Left lung (tissue), 10 donors: ENCODE results near the gene GSK3A. TPM values are rescaled to one million over a fixed set of nuclear protein-coding genes. Genes with fewer than 3 reads are reported as not detected.
A peak's percentile ranks its signal among the peaks of the same experiment; 100 is the strongest.

Experiments used
- ATAC-seq: fragments of 200-7000 bp; cut with Tn5 transposase; one replicate; pipeline ENCODE4 v1.9.1; 2020; ENCODE audit warnings: moderate library complexity
- DNase-seq, 4 donors: peaks; one replicate each; pipeline ENCODE4 v3.0.0-alpha.2; 2013 to 2020
- H3K27ac ChIP-seq, 2 donors: fragments of 200-600 bp; sonication (generic) in 1 of 2; one replicate each; pipeline versions ENCODE4 v1.5.0 to v1.8.0; 2020 to 2021
- H3K27me3 ChIP-seq, 2 donors: fragments of 200-600 bp; sonication (generic) in 1 of 2; one replicate each; pipeline versions ENCODE4 v1.5.0 to v1.8.0; 2020 to 2021
- H3K36me3 ChIP-seq, 2 donors: fragments of 200-600 bp; sonication (generic) in 1 of 2; one replicate each; pipeline versions ENCODE4 v1.5.0 to v1.8.0; 2020 to 2021
- H3K4me1 ChIP-seq, 2 donors: fragments of 200-600 bp; one replicate each; pipeline ENCODE4 v1.8.0; 2021
- H3K4me3 ChIP-seq, 2 donors: fragments of 200-600 bp; sonication (generic) in 1 of 2; one replicate each; pipeline versions ENCODE4 v1.5.0 to v1.8.0; 2020 to 2021; ENCODE audit warnings: mild to moderate bottlenecking in 1 of 2
- H3K9me3 ChIP-seq, 2 donors: fragments of 200-600 bp; sonication (generic) in 1 of 2; one replicate each; pipeline versions ENCODE4 v1.5.0 to v1.8.0; 2020 to 2021
- intact Hi-C, 2 donors: fragments of 100-400 bp; cut with DNase I; formaldehyde crosslinking; loops; one replicate each; pipeline versions ENCODE4 v1.11.2 to v1.14.2; 2022
- polyA plus RNA-seq, 6 donors: library from polyadenylated mRNA; unstranded; fragments of 120-200 nt; gene quantifications; one replicate each; pipeline ENCODE4 v1.2.1, GENCODE V29; 2013; ENCODE audit not compliant: insufficient read length in 6 of 6
- total RNA-seq, 2 donors: library from RNA; stranded (reverse); fragmentation: NEBNext Ultra II Directional; extraction: Animal tissue kit (Norgen Biotek cat#: 25700); gene quantifications; one replicate each; pipeline ENCODE4 v1.2.1, GENCODE V29; 2021
- TF ChIP-seq, protein P1 (sequence below), 2 donors: fragments of 200-600 bp; sonication (generic) in 1 of 2; IDR thresholded peaks; one replicate each; pipeline versions ENCODE4 v1.5.0 to v1.8.0; 2021; ENCODE audit warnings: antibody characterized with exemption in 2 of 2
- donor health status: DM: no; HTN: yes; CAD: no.
- donor health status: DM: no; HTN: no; CAD: no.

The GSK3A gene
- total and polyA plus RNA-seq, 8 donors, result 33.4 to 67.4 (median 61.1) TPM

DNA sequence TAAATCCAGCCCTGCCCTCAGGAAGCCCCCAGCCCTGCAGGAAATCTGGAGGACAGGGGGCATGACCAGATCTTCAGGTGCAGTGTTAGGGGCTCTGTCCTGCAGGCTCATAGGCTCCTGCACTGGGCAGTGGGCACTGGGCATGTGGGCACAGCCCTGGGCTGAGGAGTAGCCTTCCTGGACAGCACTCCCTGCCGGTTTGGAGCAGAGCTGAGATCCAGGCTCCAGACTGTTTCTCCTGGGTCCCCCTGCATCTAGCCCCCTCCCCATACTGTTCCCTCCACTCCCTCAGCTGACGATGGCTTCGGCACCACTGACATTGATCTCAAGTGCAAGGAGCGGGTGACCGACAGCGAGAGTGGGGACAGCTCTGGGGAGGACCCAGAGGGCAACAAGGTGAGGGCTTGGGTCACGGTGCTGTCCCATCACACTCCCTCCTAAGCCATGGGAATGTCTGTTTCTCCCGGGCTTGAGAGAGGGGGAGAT is 47.2 kb upstream of the GSK3A start:
- H3K4me3 ChIP-seq, result no peak overlapping the region
- no peaks in the 10 kb centered on the region for H3K9me3 ChIP-seq
- intact Hi-C loops, result loop anchor here in 1 of 2 donors (5.0 kb wide), 1 partner anchor 37 kb away; no protein-coding TSS in a partner anchor
- no peak overlapping the region for H3K27ac ChIP-seq
- DNase-seq (peak in 1 of 4 donors; percentile 57), ATAC-seq (no peak)
- H3K36me3 ChIP-seq, result peaks cover 0 to 79% of the 10 kb centered on the region in 2 donors
- no peaks in the 10 kb centered on the region for H3K27me3 ChIP-seq
- H3K4me1 ChIP-seq, result peaks cover 16 to 22% of the 10 kb centered on the region in 2 donors
- TF ChIP-seq, protein P1, sequence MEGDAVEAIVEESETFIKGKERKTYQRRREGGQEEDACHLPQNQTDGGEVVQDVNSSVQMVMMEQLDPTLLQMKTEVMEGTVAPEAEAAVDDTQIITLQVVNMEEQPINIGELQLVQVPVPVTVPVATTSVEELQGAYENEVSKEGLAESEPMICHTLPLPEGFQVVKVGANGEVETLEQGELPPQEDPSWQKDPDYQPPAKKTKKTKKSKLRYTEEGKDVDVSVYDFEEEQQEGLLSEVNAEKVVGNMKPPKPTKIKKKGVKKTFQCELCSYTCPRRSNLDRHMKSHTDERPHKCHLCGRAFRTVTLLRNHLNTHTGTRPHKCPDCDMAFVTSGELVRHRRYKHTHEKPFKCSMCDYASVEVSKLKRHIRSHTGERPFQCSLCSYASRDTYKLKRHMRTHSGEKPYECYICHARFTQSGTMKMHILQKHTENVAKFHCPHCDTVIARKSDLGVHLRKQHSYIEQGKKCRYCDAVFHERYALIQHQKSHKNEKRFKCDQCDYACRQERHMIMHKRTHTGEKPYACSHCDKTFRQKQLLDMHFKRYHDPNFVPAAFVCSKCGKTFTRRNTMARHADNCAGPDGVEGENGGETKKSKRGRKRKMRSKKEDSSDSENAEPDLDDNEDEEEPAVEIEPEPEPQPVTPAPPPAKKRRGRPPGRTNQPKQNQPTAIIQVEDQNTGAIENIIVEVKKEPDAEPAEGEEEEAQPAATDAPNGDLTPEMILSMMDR (IDR thresholded peaks at IDR 0.05), result no peak

DNA sequence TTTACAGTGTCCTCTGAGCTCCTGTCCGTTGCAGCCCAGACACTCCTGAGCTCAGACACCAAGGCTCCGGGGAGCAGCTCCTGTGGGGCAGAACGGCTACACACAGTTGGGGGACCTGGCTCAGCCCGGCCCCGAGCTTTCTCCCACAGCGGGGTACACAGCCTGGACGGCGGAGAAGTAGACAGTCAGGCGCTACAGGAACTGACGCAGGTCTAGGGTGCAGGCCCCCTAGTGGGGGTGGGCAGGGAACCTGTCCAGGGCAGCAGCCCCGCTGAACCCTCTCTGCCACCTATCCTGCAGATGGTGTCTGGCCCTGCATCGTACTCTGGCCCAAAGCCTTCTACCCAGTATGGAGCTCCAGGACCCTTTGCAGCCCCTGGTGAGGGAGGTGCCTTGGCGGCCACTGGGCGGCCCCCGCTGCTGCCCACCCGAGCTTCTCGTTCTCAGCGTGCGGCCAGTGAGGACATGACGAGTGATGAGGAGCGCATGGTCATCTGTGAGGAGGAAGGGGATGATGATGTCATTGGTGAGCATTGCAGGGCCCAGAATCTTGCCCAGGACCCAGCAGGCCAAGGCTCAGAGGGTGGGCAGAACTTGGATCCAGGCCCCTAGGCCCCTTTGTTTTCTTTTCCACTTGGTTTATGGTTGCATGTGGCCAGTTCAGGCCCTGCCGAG is 46.6 kb upstream of the GSK3A start:
- TF ChIP-seq, protein P1 (IDR thresholded peaks at IDR 0.05), result no peak
- peaks cover 0 to 73% of the 10 kb centered on the region in 2 donors for H3K36me3 ChIP-seq
- H3K27me3 ChIP-seq, result no peaks in the 10 kb centered on the region
- ATAC-seq (no peak), DNase-seq (no peak)
- no peak overlapping the region for H3K4me3 ChIP-seq
- intact Hi-C loops, result loop anchor here in 1 of 2 donors (5.0 kb wide), 1 partner anchor 37 kb away; no protein-coding TSS in a partner anchor
- no peaks in the 10 kb centered on the region for H3K9me3 ChIP-seq
- peaks cover 16 to 23% of the 10 kb centered on the region in 2 donors for H3K4me1 ChIP-seq
- H3K27ac ChIP-seq, result no peak overlapping the region

DNA sequence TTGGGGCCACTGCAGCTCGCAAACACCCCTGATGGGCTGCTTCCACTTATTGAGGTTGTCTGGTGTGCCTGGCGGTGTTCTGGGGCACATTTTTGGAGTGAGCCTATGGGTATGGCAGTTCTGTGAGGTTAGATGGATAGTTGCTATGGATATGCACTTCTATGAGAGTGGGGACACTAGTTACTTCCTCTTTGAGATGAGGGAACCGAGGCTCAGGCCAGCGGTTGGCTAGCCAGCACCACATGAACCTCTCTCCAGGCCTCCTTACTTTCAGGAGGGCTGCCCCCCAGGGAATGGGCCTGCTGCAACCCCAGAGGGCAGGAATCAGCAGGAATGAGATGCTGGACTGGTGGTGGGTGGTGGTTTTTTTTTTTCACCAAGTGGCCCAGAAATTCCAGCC is 46.0 kb upstream of the GSK3A start:
- Histone ChIP-seq H3K36me3 (peaks cover 0 to 67% of the 10 kb centered on the region in 2 donors), H3K9me3 (no peaks in the 10 kb centered on the region), H3K4me3 (no peak overlapping the region), H3K27me3 (no peaks in the 10 kb centered on the region), H3K27ac (peak overlapping the region in 1 of 2 donors; percentile 33), H3K4me1 (peaks cover 17 to 25% of the 10 kb centered on the region in 2 donors)
- DNase-seq (no peak), ATAC-seq (no peak)
- intact Hi-C loops, result loop anchor here in 1 of 2 donors (5.0 kb wide), 1 partner anchor 36 kb away; no protein-coding TSS in a partner anchor
- TF ChIP-seq, protein P1 (IDR thresholded peaks at IDR 0.05), result no peak

DNA sequence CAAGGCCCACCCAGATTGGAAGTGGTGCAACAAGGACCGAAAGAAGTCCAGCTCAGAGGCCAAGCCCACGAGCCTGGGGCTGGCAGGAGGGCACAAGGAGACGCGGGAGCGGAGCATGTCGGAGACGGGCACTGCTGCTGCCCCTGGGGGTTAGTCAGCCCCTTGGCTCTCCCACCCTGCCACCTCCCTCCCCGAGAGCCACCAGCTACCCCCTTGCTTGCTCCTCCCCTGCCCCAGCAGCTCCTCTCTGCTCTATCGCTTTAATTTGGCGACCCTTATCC is 45.4 kb upstream of the GSK3A start:
- Histone ChIP-seq H3K9me3 (no peaks in the 10 kb centered on the region), H3K4me1 (peaks cover 24 to 31% of the 10 kb centered on the region in 2 donors), H3K4me3 (no peak overlapping the region), H3K27me3 (no peaks in the 10 kb centered on the region), H3K36me3 (peaks cover 0 to 61% of the 10 kb centered on the region in 2 donors), H3K27ac (no peak overlapping the region)
- intact Hi-C loops, result loop anchor here in 1 of 2 donors (5.0 kb wide), 1 partner anchor 35 kb away; no protein-coding TSS in a partner anchor
- TF ChIP-seq, protein P1 (IDR thresholded peaks at IDR 0.05), result no peak
- ATAC-seq, result no peak
- no peak for DNase-seq

DNA sequence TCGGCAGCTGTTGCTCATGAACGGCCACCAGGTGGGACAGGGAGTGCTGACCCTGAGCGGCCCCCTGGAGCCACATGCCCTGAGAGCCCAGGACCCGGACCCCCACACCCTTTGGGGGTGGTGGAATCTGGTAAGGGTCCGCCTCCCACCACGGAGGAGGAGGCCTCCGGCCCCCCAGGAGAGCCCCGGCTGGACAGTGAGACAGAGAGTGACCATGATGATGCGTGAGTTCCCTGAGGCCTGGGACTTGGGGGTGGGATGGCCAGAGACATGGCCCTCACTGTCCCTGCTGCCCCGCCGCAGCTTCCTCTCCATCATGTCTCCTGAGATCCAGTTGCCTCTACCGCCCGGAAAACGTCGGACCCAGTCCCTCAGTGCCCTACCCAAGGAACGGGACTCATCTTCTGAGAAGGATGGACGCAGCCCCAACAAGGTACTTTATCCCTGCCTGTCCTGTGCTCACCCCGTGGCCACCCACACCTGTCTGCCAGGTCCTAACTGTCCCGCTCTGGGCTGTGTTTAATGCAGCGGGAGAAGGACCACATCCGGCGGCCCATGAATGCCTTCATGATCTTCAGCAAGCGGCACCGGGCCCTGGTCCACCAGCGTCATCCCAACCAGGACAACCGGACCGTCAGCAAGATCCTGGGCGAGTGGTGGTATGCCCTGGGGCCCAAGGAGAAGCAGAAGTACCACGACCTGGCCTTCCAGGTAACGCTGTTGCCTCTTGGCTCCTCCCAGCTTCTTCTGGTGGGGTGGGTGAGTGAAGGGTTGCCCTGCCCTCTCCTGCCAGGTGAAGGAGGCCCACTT is 44.8 kb upstream of the GSK3A start:
- no peak overlapping the region for H3K4me3 ChIP-seq
- H3K27me3 ChIP-seq, result no peaks in the 10 kb centered on the region
- ATAC-seq (no peak), DNase-seq (no peak)
- no peaks in the 10 kb centered on the region for H3K9me3 ChIP-seq
- peaks cover 27 to 36% of the 10 kb centered on the region in 2 donors for H3K4me1 ChIP-seq
- H3K27ac ChIP-seq, result peak overlapping the region in 1 of 2 donors; percentile 77
- TF ChIP-seq, protein P1 (IDR thresholded peaks at IDR 0.05), result no peak
- intact Hi-C loops, result loop anchor here in 1 of 2 donors (5.0 kb wide), 1 partner anchor 35 kb away; no protein-coding TSS in a partner anchor
- peaks cover 0 to 55% of the 10 kb centered on the region in 2 donors for H3K36me3 ChIP-seq
